CD14-positive monocyte (primary cell): ENCODE results near the gene C3AR1. TPM values are rescaled to one million over a fixed set of nuclear protein-coding genes. Genes with fewer than 3 reads are reported as not detected.
"Not testable (repeated sequence)": the region's sequence is repeated elsewhere in the genome, so short reads cannot be mapped to it uniquely, and the experiment has no call there.

ENCODE experiments used
- DNase-seq, 3 donors: peaks; one replicate each; pipeline ENCODE4 v3.0.0-alpha.2; 2011 to 2022
- H2AFZ ChIP-seq: 2 replicates; pipeline ENCODE4 v1.6.0; 2012; ENCODE audit warnings: mild to moderate bottlenecking, low read depth, low read length, inconsistent platforms; ENCODE audit not compliant: insufficient read depth, poor library complexity, severe bottlenecking
- H3K27ac ChIP-seq, 2 donors: 1 replicate in 1 of 2; 2 replicates in 1 of 2; pipeline ENCODE4 v1.5.1; 2012 to 2013; ENCODE audit warnings: low read length in 2 of 2, control low read depth in 1 of 2, inconsistent platforms in 1 of 2, low read depth in 1 of 2, mild to moderate bottlenecking in 1 of 2
- H3K27me3 ChIP-seq, 2 donors: one replicate each; pipeline versions ENCODE4 v1.6.0 to v1.6.1; 2011 to 2013; ENCODE audit warnings: low read length in 2 of 2; ENCODE audit not compliant: control insufficient read depth in 2 of 2, insufficient read depth in 2 of 2
- H3K36me3 ChIP-seq, 2 donors: replicated peaks in 1 of 2; 1 replicate in 1 of 2; 2 replicates in 1 of 2; pipeline versions ENCODE4 v1.5.1 to v1.6.1; 2012 to 2013; ENCODE audit warnings: low read length in 2 of 2, control low read depth in 1 of 2, inconsistent platforms in 1 of 2, mild to moderate bottlenecking in 1 of 2; ENCODE audit not compliant: insufficient read depth in 2 of 2, control insufficient read depth in 1 of 2
- H3K4me1 ChIP-seq, 2 donors: 1 replicate in 1 of 2; 2 replicates in 1 of 2; pipeline versions ENCODE4 v1.5.1 to v1.6.1; 2012 to 2013; ENCODE audit warnings: low read length in 2 of 2, control low read depth in 1 of 2, inconsistent platforms in 1 of 2, mild to moderate bottlenecking in 1 of 2, moderate library complexity in 1 of 2; ENCODE audit not compliant: insufficient read depth in 2 of 2, control insufficient read depth in 1 of 2
- H3K4me2 ChIP-seq: replicated peaks from 2 replicates; pipeline ENCODE3; 2012; ENCODE audit warnings: low read length, moderate library complexity, mild to moderate bottlenecking; ENCODE audit not compliant: poor library complexity, severe bottlenecking; ENCODE audit errors: extremely low read depth
- H3K4me3 ChIP-seq, 3 experiments: fragments of 200-600 bp in 1 of 3; sonication (generic) in 1 of 3; replicated peaks in 1 of 3; 1 replicate in 2 of 3; 2 replicates in 1 of 3; pipeline ENCODE4 v1.5.1; 2011 to 2013; ENCODE audit warnings: low read length in 3 of 3, mild to moderate bottlenecking in 3 of 3, control low read depth in 2 of 3, low read depth in 2 of 3, inconsistent platforms in 1 of 3, moderate library complexity in 1 of 3
- H3K79me2 ChIP-seq: 2 replicates; pipeline ENCODE4 v1.6.0; 2012; ENCODE audit warnings: mild to moderate bottlenecking, control low read depth, inconsistent platforms, low read length, moderate library complexity; ENCODE audit not compliant: insufficient read depth
- H3K9ac ChIP-seq: 2 replicates; pipeline ENCODE4 v1.6.0; 2017; ENCODE audit warnings: low read length, mild to moderate bottlenecking; ENCODE audit not compliant: insufficient read depth, poor library complexity, severe bottlenecking
- H3K9me3 ChIP-seq, 2 donors: replicated peaks in 1 of 2; 1 replicate in 1 of 2; 2 replicates in 1 of 2; pipeline versions ENCODE4 v1.5.1 to v1.6.1; 2012 to 2013; ENCODE audit warnings: low read length in 2 of 2, control low read depth in 1 of 2; ENCODE audit not compliant: control insufficient read depth in 1 of 2, insufficient read depth in 1 of 2
- H4K20me1 ChIP-seq: 2 replicates; pipeline ENCODE4 v1.6.0; 2012; ENCODE audit warnings: mild to moderate bottlenecking, low read length, control low read depth, moderate library complexity; ENCODE audit not compliant: insufficient read depth
- H3K27ac Mint-ChIP-seq, 7 donors: one replicate each; pipeline ENCODE4 v1.8.0; 2020; ENCODE audit warnings: mild to moderate bottlenecking in 7 of 7, mixed read lengths in 7 of 7, moderate library complexity in 6 of 7, inconsistent platforms in 2 of 7
- H3K27me3 Mint-ChIP-seq, 3 donors: one replicate each; pipeline ENCODE4 v1.8.0; 2021 to 2022; ENCODE audit warnings: low read depth in 3 of 3, mild to moderate bottlenecking in 3 of 3, mixed read lengths in 3 of 3, moderate library complexity in 3 of 3, inconsistent platforms in 1 of 3
- H3K36me3 Mint-ChIP-seq, 2 donors: one replicate each; pipeline ENCODE4 v1.8.0; 2020; ENCODE audit warnings: mixed read lengths in 2 of 2, inconsistent platforms in 1 of 2, mild to moderate bottlenecking in 1 of 2
- H3K4me1 Mint-ChIP-seq: one replicate; pipeline ENCODE4 v1.8.0; 2020; ENCODE audit warnings: mild to moderate bottlenecking, mixed read lengths
- H3K4me3 Mint-ChIP-seq, 2 donors: one replicate each; pipeline ENCODE4 v1.8.0; 2020; ENCODE audit warnings: mild to moderate bottlenecking in 2 of 2, mixed read lengths in 2 of 2, moderate library complexity in 1 of 2
- H3K9me3 Mint-ChIP-seq, 7 donors: one replicate each; pipeline ENCODE4 v1.8.0; 2020 to 2022; ENCODE audit warnings: mixed read lengths in 7 of 7, mild to moderate bottlenecking in 6 of 7, moderate library complexity in 6 of 7, inconsistent platforms in 2 of 7
- CTCF ChIP-seq: fragments of 200-600 bp; IDR thresholded peaks from one replicate; pipeline ENCODE4 v1.8.0; 2022; ENCODE audit warnings: antibody characterized with exemption, mild to moderate bottlenecking
- WGBS: methylation state at CpG from one replicate; pipeline ENCODE4 v1.1.5; 2013; ENCODE audit warnings: missing lambda C conversion rate; ENCODE audit not compliant: insufficient coverage; 5-methylcytosine and 5-hydroxymethylcytosine counted together
- intact Hi-C, 2 donors: fragments of 100-400 bp; cut with micrococcal nuclease; formaldehyde crosslinking; loops; one replicate each; pipeline versions ENCODE4 v1.15.0 to v1.15.1; 2023
- polyA plus RNA-seq, 3 donors: library from polyadenylated mRNA; depleted of rRNA in 1 of 3; unstranded in 2 of 3; stranded (reverse) in 1 of 3; fragments of 300-500 nt in 2 of 3; fragments of >200 nt in 1 of 3; fragmentation: Illumina TruSeq in 2 of 3; gene quantifications; 1 replicate in 2 of 3; 2 replicates in 1 of 3; pipeline ENCODE4 v1.2.3, GENCODE V29; 2012 to 2021

C3AR1 gene
- polyA plus RNA-seq, 3 donors, result 60.7 to 222 (median 67.3) TPM

GRCh38 chr12:8076366-8076765, 10.2 kb upstream of the C3AR1 start:
- peaks cover 45 to 69% of the 10 kb centered on the region in 2 donors for H3K4me1 ChIP-seq
- peaks cover 60% of the 10 kb centered on the region for H3K4me1 Mint-ChIP-seq
- H2AFZ ChIP-seq, result no peak overlapping the region
- peak overlapping the region in 6 of 7 donors; percentile 21 to 73 (median 50) for H3K27ac Mint-ChIP-seq
- peak in 1 of 3 donors; percentile 29 for DNase-seq
- H3K4me3 ChIP-seq, result no peak overlapping the region
- H3K9ac ChIP-seq, result no peak overlapping the region
- intact Hi-C loops, result no loop called here
- H3K36me3 ChIP-seq, result no peaks in the 10 kb centered on the region
- no peak overlapping the region for H3K4me3 Mint-ChIP-seq
- H3K27ac ChIP-seq, result no peak overlapping the region
- H3K9me3 ChIP-seq, result no peaks in the 10 kb centered on the region
- no peak overlapping the region for H3K4me2 ChIP-seq
- 20% methylated on average over 1 of the region's 4 CpGs for WGBS
- no peaks in the 10 kb centered on the region for H3K27me3 ChIP-seq
- peaks cover 10% of the 10 kb centered on the region for H3K79me2 ChIP-seq
- TF ChIP-seq CTCF, result no peak
- H3K27me3 Mint-ChIP-seq, result no peaks in the 10 kb centered on the region
- no peaks in the 10 kb centered on the region for H4K20me1 ChIP-seq
- H3K9me3 Mint-ChIP-seq, result no peaks in the 10 kb centered on the region
- H3K36me3 Mint-ChIP-seq, result no peaks in the 10 kb centered on the region

GRCh38 chr12:8075935-8076334, 9.8 kb upstream of the C3AR1 start:
- intact Hi-C loops, result no loop called here
- no peak overlapping the region for H3K9ac ChIP-seq
- no peaks in the 10 kb centered on the region for H3K36me3 Mint-ChIP-seq
- H3K4me3 ChIP-seq, result no peak overlapping the region
- H3K4me1 Mint-ChIP-seq, result peaks cover 56% of the 10 kb centered on the region
- peaks cover 6% of the 10 kb centered on the region for H3K79me2 ChIP-seq
- no peak overlapping the region for H2AFZ ChIP-seq
- H3K27me3 ChIP-seq, result no peaks in the 10 kb centered on the region
- no peak for DNase-seq
- H3K9me3 ChIP-seq, result no peaks in the 10 kb centered on the region
- H4K20me1 ChIP-seq, result no peaks in the 10 kb centered on the region
- H3K27me3 Mint-ChIP-seq, result no peaks in the 10 kb centered on the region
- no CpG with 5 or more reads among the region's 6 CpGs for WGBS
- no peak overlapping the region for H3K4me2 ChIP-seq
- no peak overlapping the region for H3K4me3 Mint-ChIP-seq
- peaks cover 45 to 69% of the 10 kb centered on the region in 2 donors for H3K4me1 ChIP-seq
- H3K9me3 Mint-ChIP-seq, result no peaks in the 10 kb centered on the region
- no peak overlapping the region for H3K27ac ChIP-seq
- TF ChIP-seq CTCF, result no peak
- no peaks in the 10 kb centered on the region for H3K36me3 ChIP-seq
- H3K27ac Mint-ChIP-seq, result peak overlapping the region in 5 of 7 donors; percentile 21 to 73 (median 54)

GRCh38 chr12:8071820-8072219, 5.7 kb upstream of the C3AR1 start:
- H2AFZ ChIP-seq, H3K27me3 ChIP-seq, intact Hi-C loops, DNase-seq, H3K4me3 Mint-ChIP-seq, H3K9ac ChIP-seq, H3K27me3 Mint-ChIP-seq, H4K20me1 ChIP-seq, H3K9me3 Mint-ChIP-seq, H3K9me3 ChIP-seq, H3K27ac ChIP-seq, H3K4me2 ChIP-seq, H3K4me3 ChIP-seq, H3K36me3 ChIP-seq, H3K36me3 Mint-ChIP-seq, H3K79me2 ChIP-seq: not testable (repeated sequence)
- WGBS, result no CpG with 5 or more reads among the region's 3 CpGs
- H3K27ac Mint-ChIP-seq, result peak overlapping the region in 6 of 7 donors; percentile 14 to 67 (median 32)
- peaks cover 56 to 78% of the 10 kb centered on the region in 2 donors for H3K4me1 ChIP-seq
- H3K4me1 Mint-ChIP-seq, result peaks cover 53% of the 10 kb centered on the region
